Activated CD4-positive, alpha-beta T cell treated with anti-CD3 and anti-CD28 coated beads for 24 hours (primary cell): ENCODE data around the gene NAAA.
"Not testable (repeated sequence)": the region's sequence is repeated elsewhere in the genome, so short reads cannot be mapped to it uniquely, and the experiment has no call there.

Source experiments
- DNase-seq, 2 donors: peaks; one replicate each; pipeline ENCODE4 v3.0.0-alpha.2; 2020; ENCODE audit warnings: low read depth in 2 of 2

The NAAA gene

DNA sequence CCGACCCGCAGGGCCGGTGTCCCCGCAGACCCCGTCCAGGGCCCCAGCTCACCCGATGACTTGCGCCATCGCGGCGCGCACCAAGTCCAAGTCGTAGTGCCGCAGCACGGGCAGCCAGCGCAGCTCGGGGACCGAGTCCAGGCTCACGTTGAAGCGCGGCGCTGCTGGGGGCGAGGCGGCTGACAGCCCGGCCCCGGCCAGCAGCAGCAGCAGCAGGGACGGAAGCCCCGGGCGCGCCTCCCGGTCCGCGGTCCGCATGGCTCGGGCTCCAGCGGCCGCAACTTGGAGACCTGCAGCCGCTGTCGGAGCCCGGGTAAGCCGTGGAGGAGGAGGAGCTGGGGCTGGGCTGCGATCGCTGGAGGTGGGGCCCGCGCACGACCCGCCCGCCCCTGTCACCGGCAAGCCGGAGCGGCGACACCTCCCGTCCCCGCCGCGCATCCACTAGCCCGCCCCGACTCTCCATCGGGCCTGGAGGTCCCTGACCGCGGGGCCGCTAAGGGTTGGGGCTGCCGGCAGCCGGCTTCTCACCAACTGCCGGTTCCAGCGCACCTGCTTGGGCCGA is at the start of gene NAAA:
Gene NAAA (minus strand): TSS at position 322 of the 562 bp plus-strand sequence. CDS start 64 bp downstream, at position 258.
- peak; percentile 63 to 72 for DNase-seq

DNA sequence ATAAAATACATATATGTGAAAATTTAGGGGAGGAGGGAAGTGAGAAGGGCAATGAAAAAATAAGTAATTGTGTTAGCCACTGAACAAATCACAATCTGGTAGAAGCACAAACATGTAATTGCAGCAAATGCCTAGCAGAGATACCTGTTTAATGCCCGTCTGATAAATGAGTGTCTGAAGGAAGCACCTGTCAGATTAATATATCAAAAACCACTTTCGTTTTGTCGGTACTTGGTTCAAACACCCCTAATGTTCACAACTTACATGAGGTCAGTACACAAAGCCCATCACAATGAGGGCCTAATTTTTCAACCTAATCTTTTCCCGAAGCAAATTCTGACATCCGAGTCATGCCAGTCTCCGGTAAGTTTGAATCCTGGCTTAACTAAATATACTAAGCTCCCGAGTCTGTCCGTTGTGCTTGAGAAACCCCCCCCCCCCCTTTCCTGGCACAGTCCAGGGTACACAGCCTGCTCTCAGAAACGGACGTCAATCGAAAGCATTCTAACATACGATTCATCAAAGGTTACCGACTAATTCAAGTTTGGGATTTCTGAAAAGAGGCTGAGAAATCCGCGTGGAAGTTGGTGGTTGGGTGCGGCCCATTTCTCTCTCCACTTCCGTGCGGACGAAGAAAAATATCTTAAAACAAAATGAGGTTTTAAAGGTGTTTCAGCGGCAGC is 49.2 kb upstream of the NAAA start:
- no peak for DNase-seq

DNA sequence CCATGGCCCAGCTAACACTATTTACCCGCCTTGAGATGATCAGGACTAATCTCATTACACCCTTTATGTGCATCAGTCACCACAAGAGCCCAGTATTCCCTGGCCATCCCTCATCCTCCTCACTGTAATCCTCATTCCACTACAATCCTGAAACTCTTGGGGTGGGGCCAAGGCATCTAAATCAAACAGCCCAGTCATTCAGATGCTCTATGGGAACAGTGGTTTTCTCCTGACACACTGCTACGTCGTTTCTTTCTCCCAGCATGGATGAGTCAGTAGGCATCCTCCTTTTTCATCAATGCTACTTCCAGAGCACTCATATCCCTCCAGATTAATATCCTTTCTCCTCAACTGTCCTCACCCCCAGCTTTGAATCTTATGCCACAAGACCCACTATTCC is 44.3 kb upstream of the NAAA start:
- DNase-seq, result no peak

DNA sequence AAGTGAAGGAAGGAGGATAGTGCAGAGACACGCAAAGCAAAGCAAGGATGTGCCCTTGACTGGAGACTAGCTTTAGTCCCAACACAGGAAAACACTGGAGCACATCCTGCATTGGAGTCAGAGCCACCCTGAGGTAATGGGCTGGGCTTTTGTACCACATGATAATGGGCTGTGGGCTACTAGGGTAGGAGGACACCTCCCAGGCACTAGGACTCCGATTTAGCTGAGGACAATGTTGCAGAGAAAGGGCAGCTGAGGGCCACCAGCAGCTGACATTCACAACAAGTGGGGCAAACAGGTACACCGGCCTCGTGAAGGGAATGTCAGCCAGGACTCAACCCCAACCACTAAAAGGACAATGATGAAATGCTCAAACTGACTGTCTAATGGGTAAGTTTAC is 39.8 kb upstream of the NAAA start:
- no peak for DNase-seq

DNA sequence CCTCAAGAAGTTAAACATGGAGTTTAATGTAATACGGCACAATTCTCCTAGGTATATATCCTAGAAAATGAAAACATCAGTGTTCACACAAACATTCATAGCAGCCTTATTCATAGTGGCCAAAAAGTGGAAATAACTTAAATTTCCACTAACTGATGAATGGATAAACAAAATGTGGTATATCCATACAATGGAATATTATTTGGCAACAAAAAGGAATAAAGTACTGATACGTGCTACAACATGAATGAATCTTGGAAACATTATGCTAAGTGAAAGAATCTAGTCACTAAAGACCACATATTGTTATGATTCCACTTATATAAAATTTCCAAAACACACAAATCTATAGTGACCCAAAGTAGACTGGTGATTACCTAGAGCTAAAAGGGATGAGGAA is 35.4 kb upstream of the NAAA start:
- no peak for DNase-seq

DNA sequence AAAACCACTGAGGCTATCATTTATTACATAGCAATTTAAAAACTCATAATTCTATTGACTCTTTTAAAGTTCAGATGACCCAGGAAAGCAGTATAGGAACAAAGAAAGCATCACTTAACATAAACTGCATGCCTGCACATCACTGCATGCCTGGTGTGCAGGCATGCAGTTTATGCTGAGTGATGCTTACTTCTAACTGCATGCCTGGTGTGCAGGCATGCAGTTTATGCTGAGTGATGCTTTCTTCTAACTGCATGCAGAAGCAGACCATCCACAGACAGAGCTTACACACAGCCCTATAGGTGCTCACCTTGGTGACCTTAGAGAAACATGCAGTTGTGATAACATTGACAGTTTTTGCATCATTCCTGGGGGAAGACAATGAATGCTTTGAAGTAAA is 33.0 kb upstream of the NAAA start:
- no peak for DNase-seq

DNA sequence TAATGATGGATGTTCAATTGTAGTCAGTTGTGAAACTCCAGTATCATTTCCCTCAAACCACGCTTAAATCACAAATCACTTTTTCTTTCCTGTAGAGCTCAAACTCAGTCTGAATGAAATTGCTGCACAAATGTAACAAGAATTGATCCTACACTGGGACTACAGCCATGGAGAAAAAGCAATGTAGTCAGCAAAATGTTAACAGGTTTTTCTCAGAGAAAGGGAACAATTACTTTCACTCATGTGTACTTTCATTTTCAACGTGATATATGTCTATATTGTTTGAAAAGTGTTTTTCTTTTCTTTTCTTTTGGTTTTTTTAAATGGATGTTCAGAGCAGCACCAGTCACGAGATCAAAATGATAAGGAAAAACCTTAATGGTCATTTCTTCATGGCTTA is 27.3 kb upstream of the NAAA start:
- no peak for DNase-seq

DNA sequence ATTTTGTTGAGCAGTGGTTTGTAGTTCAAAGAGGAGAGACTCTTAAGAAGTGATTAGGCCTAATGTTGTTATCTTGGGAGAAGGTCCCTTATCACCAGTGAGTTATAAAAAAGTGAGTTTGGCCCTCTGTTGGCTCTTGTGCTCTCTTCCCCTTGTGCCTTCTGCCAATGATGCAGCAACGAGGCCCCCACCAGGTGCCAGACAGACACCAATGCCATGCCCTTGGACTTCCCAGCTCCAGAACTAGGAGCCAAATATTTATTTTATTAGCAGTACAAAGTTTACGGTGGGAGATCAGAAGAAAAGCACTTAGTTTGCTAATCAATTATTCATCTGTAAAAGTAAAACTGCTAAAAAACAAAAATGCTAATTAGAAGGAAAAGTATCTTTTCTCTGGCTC is 22.7 kb upstream of the NAAA start:
- DNase-seq, result no peak

DNA sequence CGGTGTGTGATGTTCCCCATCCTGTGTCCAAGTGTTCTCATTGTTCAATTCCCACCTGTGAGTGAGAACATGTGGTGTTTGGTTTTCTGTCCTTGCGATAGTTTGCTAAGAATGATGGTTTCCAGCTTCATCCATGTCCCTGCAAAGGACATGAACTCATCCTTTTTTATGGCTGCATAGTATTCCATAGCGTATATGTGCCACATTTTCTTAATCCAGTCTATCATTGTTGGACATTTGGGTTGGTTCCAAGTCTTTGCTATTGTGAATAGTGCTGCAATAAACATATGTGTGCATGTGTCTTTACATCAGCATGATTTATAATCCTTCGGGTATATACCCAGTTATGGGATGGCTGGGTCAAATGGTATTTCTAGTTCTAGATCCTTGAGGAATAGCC is 21.3 kb upstream of the NAAA start:
- DNase-seq, result not testable (repeated sequence)

DNA sequence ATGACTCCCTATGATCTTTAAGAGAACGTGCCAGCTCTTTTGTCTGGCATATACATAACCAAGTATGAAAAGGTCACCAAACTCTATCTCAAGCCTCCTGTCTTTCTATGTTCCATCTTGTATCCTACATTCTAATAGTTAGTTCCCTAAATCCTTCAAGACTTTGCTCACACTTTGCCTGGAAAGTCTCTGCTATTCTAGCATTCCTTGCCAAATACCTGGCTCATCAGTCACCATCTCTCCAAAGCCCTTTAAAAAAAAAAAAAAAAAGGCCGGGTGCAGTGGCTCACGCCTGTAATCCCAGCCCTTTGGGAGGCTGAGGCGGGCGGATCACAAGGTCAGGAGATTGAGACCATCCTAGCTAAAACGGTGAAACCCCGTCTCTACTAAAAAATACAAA is 17.7 kb upstream of the NAAA start:
- not testable (repeated sequence) for DNase-seq

DNA sequence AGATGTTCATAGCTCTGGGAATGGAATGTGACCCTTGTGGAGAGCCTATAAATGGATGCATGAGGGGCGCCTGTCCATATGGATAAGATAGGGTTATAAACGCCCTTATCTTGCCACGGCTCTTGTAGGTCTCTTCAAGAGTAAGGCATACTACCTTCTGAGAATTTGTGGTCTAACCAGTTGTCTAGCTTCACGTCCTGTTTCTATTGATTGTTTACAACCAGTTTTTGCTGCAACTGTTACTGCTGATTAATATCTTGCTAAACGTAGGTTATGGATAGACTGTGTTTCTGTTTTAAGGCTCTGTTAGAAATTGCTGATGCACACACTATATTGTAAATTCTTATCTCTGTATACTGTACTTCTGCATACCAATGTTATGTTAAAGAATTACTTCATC is 14.0 kb upstream of the NAAA start:
- DNase-seq, result not testable (repeated sequence)

DNA sequence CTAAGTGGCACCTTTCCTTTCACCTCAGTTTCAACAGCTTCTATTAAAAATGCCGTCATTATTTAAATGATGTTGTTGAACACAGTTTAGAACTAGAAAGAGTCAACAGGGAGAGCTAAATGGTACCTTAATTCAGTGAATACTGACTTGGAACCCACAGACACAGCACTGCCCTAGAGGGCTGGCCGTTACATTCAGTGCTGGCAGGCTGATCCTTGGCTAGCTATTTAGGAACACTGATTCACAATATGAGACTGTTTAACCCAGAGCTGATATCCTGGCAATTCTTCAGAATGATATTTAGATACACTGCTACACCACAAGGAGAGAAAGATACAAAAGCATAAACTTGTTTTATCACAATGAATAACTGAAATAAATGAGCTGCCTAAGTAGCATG is 12.7 kb upstream of the NAAA start:
- no peak for DNase-seq

DNA sequence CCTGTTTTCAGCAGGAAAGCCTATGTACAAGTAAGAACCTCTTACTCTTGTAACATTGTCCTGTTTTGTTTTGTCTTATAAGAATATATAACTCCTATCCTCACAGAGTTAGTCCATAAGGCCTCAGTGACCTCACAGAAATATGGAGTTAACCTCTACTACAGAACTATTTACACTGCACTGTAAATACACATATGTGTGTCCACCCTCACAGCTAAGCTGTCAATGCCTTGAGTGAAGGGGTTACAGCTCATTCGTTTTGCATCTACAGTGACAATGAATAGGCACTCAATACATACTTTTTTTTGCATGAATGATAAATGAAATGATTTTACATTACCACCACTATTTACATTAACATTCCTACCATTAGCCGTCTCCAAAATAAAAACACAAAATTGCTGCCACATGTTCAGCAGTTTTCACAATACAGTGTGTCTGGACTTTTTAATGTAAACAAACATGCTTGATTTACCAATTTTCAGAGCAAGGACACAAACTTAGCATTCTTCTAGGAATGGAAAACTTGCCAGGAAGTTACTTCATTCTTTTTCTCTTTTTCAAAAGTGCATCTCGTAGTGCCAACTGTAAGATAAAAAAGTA is 9.5 kb upstream of the NAAA start:
- DNase-seq, result no peak

DNA sequence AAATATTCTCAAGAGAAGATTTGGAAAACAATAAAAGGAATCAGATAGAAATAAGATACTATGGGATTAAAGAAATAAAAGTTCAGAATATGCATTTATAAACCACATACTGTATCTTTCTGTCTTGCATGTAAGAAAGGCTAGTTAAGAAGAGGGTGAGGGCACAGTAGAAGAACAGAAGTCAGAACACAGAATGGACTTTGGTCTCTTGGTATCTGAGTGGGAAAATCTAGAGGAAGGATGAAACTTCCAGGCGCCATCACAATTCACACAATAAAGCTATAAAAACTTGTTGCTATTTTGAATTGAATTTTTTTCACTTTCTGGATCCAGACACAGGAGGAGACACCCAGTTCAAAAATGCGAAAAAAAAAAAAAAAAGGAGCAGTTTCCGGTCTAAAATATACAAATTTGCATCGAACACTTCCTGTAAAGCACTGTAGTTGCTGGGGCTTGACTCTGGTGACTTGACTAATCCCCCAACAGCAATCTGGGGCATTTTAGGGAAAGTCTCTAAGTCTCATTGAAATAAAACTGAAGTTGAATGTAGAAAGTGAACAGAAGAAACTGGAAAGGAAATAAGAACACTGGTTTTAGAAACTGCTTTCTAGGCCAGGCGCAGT is 8.1 kb upstream of the NAAA start:
- no peak for DNase-seq

DNA sequence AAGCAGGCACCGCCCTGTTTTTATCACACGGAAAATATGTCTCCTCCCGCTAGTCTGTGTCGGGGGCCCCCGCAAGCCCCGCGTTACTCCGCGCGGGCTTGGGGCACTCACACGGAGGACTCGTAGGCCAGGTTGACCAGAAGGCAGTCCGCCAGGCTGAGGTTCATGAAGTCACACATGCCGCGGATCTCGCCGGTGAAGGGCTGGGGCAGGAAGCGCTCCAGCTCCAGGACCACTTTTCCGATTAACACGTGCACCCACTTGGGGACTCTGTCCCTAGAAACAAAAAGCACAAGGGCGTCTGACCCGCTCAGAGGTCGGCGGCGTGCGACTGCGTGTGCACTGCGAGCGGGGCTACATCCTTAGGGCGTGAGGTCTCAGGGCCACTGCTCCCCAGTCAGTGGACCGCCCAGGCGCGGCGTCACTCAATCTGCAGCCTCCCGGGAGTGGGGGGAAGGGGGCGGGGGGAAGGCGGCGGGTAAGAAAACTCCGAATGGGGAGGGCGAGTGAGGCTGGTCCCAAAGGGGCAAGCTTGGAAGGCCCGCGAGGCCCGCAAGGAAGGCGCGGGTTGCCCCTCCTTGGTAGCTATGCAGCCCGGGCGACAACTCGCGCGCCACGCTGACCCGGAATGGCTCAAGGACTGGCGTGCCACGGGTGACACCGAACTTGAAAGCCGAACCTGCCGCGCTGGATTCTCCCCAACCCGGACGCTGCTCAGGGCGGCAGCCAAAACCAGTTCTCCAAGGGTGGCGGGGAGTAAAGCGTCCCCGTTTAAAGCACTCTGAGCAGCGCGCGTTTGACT is 722 bp downstream of the NAAA start:
- DNase-seq, result peak; percentile 52 to 71

DNA sequence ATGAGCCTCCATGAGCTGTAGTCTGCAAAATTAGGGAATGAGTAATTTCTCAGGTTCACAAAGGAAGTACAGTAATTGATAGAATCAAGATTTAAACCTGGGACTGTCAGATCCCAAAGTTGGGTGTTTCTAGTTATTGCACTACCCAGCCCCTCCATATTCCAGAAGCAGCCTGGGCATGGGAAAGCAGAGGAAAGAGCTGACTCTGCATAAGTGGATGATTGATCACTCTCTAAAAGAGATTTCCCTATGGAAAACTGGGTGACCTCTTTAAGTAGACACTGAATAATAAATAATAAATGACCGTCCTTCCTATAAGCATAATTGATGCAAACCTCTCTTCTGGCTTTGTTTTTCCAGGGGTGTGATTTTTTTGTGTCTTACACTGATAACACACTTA is 5.2 kb downstream of the NAAA start:
- no peak for DNase-seq

DNA sequence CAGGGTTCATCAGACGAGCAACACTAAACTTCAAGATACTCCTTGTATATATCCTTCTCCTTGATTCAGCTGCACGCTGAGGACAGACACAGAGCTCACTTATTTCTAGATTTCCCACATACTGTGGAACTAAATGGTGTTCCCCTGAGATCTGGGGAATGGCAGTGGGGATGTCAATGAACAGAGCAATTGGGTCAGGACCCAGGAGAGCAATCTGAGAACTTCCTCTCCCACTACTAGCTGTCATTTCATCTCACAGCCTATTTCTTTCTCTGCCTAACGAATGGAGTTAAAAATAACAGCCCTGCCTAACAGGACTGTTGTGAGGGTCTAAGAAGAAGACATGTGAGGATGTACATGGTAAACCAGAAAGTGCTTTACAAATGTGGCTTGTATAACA is 10.7 kb downstream of the NAAA start:
- DNase-seq, result no peak

DNA sequence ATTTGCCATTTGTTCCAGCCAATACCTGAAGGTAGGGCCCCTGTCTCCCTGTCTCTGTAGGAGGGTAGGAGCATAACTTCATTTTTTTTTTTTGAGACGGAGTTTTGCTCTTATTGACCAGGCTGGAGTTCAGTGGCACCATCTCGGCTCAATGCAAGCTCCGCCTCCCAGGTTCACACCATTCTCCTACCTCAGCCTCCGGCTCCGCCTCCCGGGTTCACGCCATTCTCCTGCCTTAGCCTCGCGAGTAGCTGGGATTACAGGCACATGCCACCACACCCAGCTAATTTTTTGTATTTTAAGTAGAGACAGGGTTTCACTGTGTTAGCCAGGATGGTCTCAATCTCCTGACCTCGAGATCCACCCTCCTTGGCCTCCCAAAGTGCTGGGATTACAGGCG is 15.9 kb downstream of the NAAA start:
- not testable (repeated sequence) for DNase-seq

DNA sequence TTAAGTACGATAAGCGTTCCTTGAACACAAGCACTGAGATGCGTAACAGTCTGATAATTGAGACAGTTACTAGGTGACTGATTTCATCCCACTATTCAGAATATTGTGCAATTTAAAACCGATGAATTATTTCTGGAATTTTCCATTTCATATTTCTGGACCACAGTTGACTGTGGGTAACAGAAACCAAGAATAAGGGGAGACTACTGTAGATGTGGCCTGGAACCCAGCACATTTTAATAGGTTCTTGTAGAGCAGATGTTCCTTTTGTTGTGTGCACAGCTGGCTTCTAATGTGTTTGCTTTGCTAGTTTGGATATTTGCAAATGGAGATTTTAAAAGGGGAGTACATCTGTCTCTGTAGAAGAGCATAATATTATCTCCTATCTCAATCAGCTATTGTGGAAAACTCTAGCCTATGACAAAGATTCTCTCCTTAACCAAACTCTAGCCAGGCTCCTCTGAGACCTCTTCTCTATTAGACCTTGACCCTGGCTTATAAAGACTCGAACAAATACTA is 16.4 kb downstream of the NAAA start:
- no peak for DNase-seq

DNA sequence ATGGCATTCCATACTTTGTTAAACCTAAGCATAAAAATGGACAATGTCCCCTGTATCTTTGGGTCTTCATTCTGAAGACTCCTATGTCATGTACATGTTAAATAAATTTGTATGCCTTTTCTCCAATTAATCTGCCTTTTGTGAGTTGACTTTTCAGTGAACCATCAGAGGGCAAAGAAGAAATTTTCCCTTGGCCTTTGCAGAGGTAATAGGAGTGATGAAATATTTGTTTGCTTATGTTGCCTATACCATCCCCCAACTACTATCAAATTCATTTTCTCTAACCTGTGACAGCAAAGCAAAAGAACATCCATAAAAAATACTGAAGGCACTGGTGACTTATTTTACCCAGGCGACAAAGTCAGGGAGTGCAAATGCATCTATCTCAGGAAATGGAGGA is 18.2 kb downstream of the NAAA start:
- DNase-seq, result no peak

DNA sequence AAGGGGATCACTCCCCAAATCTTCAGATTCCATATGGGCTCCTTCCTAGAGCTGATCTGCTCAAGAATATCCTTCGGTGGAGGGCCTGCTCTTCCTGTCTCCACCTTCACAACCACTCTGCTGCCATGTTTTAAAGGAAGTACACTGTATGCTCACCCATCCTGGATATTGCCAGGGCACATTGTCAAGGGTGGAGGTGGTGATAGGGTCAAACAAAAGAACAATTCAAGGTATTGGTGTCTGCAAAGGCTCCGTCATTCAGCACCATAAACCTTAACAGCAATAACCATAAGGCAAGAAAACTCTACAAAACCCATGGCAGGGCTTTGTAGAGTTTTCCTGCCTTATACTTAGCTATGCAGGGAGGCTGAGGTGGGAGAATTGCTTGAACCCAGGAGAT is 18.9 kb downstream of the NAAA start:
- DNase-seq, result no peak

DNA sequence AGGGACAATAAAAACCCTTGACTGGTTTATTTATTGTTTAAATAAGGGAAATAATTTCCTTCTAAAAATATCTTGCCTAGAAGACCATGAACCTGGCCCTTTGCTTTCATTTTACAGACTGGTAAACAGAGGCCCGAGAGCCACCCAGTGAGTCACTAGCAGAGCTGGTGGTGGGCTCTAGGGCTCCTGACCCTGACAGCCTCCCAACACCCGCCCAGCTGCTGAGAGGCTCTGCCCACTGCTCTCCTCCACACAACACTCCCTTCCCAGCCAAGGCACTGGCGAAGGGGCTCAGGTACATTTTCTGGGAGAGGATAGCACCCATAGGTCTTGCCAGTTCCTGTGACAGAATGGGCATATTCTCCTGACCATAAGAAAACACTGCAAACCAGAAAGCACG is 20.5 kb downstream of the NAAA start:
- no peak for DNase-seq
